GM13976 (cell line): ENCODE results near the gene LCN9.
A peak's percentile ranks its signal among the peaks of the same experiment; 100 is the strongest.

Experiments used
- DNase-seq: peaks from one replicate; pipeline ENCODE4 v3.0.0; 2012; ENCODE audit warnings: low spot score
- in situ Hi-C: fragments of 300-500 bp; cut with MboI; formaldehyde crosslinking; loops from one replicate; pipeline ENCODE4 v1.12.0; 2022; ENCODE audit warnings: low sequenced_read_pairs, mixed read lengths, inconsistent platforms; ENCODE audit not compliant: unreplicated experiment
- TF ChIP-seq, protein P1 (sequence below): IDR thresholded peaks from 2 replicates; pipeline ENCODE4 v1.5.1; 2012; ENCODE audit warnings: borderline replicate concordance, mild to moderate bottlenecking; ENCODE audit not compliant: insufficient read depth; ENCODE audit errors: extremely low read depth, missing control alignments, control extremely low read depth

Gene LCN9

DNA sequence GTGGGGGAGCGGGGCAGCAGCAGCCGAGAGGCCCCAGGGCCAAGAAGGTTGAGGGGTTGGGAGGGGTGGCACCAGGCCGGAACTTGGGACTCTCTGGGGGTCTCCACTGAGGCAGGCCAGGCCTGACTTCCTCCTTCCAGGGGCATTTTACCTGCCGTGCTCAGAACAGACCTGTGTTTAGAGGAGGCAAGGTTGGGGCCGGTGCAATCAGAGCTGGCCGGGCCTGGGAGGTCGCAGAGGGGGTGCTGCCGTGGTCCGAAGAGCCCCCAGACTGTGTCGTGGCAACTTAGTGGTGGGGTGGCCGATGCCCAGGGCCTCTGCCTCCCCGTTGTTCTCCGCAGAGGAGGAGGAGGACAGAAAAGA, 45.6 kb upstream of the LCN9 start:
- DNase-seq = no peak
- in situ Hi-C loops = no loop called here

DNA sequence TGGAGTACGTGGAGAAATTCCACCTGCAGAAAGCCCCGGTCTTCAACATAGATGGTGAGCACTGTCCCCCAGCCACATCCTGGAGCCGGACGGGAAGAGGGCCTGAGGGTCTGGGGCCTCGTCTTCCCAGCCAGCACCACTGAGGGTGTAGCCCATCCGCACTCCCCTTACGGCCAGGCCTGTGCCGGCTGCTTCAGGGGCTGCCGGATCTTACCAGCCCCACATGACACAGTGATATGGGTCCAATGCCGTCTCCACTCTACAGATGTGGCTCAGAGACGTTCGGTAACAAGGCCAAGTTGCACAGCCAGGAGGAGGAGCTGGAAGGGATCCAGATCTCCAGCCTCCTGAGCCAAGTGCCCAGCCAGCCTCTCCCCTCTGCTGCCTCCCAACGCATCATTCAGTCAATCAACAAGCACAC, 45.1 kb upstream of the LCN9 start:
- TF ChIP-seq, protein P1, sequence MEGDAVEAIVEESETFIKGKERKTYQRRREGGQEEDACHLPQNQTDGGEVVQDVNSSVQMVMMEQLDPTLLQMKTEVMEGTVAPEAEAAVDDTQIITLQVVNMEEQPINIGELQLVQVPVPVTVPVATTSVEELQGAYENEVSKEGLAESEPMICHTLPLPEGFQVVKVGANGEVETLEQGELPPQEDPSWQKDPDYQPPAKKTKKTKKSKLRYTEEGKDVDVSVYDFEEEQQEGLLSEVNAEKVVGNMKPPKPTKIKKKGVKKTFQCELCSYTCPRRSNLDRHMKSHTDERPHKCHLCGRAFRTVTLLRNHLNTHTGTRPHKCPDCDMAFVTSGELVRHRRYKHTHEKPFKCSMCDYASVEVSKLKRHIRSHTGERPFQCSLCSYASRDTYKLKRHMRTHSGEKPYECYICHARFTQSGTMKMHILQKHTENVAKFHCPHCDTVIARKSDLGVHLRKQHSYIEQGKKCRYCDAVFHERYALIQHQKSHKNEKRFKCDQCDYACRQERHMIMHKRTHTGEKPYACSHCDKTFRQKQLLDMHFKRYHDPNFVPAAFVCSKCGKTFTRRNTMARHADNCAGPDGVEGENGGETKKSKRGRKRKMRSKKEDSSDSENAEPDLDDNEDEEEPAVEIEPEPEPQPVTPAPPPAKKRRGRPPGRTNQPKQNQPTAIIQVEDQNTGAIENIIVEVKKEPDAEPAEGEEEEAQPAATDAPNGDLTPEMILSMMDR = no peak
- DNase-seq = no peak
- in situ Hi-C loops = no loop called here

More for the DNA sequence above, 45.6 kb upstream of the LCN9 start:
- TF ChIP-seq, protein P1 = no peak

DNA sequence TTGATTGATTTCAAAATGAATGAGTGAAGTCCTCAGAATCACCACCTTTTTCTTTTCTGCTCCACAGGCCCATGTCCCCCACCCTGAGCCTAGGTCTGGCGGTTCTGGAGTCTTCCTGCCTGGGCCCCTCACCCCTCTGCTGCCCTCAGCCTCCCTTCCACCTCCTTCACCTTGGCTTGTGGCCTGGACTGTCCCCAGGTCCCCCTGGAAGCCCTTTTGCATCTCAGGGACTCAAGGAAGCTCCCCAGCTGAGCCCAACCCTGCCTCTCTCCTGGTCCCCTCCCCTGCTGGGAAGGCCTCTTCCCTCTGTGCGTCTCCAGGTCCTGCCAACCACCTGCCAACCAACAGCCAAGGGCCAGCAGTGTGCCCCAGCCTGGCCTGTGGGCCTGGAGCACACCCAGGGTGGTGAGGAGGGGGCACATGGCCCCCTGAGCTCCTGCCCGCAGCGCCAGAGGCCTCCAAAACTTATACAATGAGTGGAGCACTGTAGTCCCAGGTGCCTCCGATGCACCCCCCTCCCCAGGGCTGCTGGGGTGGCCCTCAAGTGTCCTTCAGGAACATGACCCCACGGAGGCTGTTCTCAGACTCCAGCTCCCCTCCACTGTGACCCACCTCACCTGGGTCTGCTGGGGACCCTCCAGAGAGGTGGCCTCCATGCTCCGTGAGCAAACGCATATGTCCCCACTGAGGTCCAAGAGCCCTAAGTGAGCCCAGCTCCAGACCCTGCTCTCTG, 44.1 kb upstream of the LCN9 start:
- in situ Hi-C loops = no loop called here
- DNase-seq = peak; percentile 26
- TF ChIP-seq, protein P1 = no peak

DNA sequence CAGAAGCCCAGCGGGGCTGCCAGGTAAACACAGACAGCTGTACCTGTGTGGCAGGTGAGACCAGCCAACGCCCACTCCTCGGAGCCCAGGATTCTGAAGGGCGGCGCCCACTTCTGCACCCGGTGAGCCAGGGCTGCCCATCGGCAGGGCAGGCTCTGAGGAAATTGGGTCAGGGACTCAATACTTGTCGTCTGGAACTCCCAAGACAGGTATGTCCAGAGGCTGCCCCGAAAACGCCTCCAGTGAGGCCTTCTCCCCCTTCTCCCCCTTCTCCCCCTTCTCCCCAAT, 43.6 kb upstream of the LCN9 start:
- in situ Hi-C loops = no loop called here
- TF ChIP-seq, protein P1 = no peak
- no peak for DNase-seq

DNA sequence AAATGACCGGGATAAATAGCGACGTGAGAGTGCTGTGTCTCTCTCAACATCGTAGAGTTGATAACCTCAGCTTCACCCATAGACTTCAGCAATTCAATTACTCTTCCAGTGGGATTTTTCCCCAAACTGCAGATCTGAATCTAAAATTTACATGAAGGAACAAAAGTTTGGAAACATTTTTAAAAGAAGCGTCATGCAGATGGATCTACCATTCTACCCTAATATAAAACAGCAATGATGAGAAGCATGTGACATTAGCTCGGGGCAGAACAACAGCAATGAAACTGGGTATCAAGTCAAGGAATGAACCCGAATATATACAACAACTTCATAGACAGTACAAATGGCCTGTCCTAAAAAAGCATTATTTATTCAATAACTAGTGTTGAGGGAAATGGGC, 42.6 kb upstream of the LCN9 start:
- TF ChIP-seq, protein P1 = no peak
- no peak for DNase-seq
- in situ Hi-C loops = no loop called here

DNA sequence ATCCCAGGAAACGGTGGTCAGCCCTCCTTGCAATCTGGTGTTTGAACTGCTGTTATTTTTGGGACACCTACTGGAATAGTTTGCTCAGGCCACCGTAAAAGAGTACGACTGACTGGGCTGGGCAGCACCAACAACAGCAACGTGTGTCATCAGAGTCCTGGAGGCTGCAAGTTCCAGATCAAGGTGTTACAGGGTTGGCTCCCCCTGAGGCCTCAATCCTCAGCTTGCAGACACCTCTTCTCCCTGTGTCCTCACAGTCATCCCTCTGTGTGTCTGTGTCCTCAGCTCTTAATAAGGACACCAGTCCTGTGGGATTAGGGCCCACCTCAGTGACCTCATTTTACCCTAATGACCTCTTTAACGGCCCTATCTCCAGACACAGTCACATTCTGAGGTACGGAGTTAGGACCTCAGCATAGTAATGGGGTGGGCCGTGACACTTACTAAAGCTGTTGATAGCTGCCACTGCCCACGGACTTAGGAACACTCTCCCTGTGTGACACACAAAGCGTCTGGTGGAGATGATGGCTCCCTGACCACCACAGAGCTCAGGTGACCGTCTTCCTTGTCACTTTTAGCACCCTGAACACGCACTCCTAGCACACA, 40.6 kb upstream of the LCN9 start:
- TF ChIP-seq, protein P1 = no peak
- in situ Hi-C loops = no loop called here
- DNase-seq = no peak
